ENCODE results near the gene MAF. TPM values are rescaled to one million over a fixed set of nuclear protein-coding genes. Genes with fewer than 3 reads are reported as not detected.

Gene MAF
- total and polyA plus RNA-seq, 9 of the 15 experiments (the other 6 are each of a cell fraction or from before 2014, with no cell fraction given): 0.01 to 0.18 TPM; not detected in 7

DNA sequence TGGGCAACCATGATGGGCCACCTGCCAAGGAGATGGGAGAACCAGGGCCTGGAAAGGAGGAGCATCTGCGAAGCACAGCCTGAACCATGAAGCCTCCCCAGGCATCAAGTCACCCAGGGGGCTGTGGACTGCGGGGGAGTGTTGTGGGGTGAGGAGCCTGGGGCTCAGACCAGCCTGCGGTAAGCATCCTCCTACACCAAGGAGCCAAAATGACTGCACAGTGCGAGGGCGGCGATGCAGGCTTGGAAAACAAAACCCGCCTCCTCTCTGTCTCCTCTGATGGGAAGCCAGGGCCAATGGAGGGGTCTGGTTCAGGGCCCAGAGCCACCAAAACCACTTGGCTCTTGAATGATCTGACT is 18.1 kb upstream of the MAF start:
- ChIA-PET POLR2A (no interaction called here), CTCF (ENCODE audit: low intra/inter-chr PET ratio) (no interaction called here)
- no peak for ATAC-seq
- Histone ChIP-seq H3K79me2 (ENCODE audit: control insufficient read depth, insufficient read depth, low read length) (no peaks in the 10 kb centered on the region), H2AFZ (ENCODE audit: low read depth, low read length) (no peak overlapping the region), H3K4me1 (replicated peaks in 1 of 2; ENCODE audit: control insufficient read depth in 2 of 2, insufficient read depth in 2 of 2, low read length in 2 of 2) (no peaks in the 10 kb centered on the region), H3K36me3 (ENCODE audit: control insufficient read depth, insufficient read depth, low read length) (no peaks in the 10 kb centered on the region), H3K4me3 (no peak overlapping the region), H3K9me1 (ENCODE audit: control insufficient read depth, insufficient read depth, low read length) (no peaks in the 10 kb centered on the region), H3K27me3 (ENCODE audit: control insufficient read depth in 2 of 2, insufficient read depth in 2 of 2, low read length in 2 of 2) (peaks cover 10 to 16% of the 10 kb centered on the region in 2 experiments), H3K27ac (ENCODE audit: extremely low read depth, low read depth, low read length) (no peak overlapping the region), H4K20me1 (replicated peaks; ENCODE audit: control insufficient read depth, insufficient read depth, low read length) (no peaks in the 10 kb centered on the region), H3K9ac (ENCODE audit: insufficient read depth in 1 of 2, low read depth in 2 of 2, low read length in 2 of 2) (no peak overlapping the region), H3K9me3 (replicated peaks; ENCODE audit: control insufficient read depth, insufficient read depth, low read depth, low read length) (no peaks in the 10 kb centered on the region), H3K4me2 (ENCODE audit: insufficient read depth, low read length) (no peak overlapping the region)
- DNase-seq (ENCODE audit: extremely low read depth in 1 of 4, low spot score in 3 of 4): no peak
- FAIRE-seq: no peak
- BruUV-seq (replicated peaks): no TSS peak
- TF ChIP-seq, protein P1, sequence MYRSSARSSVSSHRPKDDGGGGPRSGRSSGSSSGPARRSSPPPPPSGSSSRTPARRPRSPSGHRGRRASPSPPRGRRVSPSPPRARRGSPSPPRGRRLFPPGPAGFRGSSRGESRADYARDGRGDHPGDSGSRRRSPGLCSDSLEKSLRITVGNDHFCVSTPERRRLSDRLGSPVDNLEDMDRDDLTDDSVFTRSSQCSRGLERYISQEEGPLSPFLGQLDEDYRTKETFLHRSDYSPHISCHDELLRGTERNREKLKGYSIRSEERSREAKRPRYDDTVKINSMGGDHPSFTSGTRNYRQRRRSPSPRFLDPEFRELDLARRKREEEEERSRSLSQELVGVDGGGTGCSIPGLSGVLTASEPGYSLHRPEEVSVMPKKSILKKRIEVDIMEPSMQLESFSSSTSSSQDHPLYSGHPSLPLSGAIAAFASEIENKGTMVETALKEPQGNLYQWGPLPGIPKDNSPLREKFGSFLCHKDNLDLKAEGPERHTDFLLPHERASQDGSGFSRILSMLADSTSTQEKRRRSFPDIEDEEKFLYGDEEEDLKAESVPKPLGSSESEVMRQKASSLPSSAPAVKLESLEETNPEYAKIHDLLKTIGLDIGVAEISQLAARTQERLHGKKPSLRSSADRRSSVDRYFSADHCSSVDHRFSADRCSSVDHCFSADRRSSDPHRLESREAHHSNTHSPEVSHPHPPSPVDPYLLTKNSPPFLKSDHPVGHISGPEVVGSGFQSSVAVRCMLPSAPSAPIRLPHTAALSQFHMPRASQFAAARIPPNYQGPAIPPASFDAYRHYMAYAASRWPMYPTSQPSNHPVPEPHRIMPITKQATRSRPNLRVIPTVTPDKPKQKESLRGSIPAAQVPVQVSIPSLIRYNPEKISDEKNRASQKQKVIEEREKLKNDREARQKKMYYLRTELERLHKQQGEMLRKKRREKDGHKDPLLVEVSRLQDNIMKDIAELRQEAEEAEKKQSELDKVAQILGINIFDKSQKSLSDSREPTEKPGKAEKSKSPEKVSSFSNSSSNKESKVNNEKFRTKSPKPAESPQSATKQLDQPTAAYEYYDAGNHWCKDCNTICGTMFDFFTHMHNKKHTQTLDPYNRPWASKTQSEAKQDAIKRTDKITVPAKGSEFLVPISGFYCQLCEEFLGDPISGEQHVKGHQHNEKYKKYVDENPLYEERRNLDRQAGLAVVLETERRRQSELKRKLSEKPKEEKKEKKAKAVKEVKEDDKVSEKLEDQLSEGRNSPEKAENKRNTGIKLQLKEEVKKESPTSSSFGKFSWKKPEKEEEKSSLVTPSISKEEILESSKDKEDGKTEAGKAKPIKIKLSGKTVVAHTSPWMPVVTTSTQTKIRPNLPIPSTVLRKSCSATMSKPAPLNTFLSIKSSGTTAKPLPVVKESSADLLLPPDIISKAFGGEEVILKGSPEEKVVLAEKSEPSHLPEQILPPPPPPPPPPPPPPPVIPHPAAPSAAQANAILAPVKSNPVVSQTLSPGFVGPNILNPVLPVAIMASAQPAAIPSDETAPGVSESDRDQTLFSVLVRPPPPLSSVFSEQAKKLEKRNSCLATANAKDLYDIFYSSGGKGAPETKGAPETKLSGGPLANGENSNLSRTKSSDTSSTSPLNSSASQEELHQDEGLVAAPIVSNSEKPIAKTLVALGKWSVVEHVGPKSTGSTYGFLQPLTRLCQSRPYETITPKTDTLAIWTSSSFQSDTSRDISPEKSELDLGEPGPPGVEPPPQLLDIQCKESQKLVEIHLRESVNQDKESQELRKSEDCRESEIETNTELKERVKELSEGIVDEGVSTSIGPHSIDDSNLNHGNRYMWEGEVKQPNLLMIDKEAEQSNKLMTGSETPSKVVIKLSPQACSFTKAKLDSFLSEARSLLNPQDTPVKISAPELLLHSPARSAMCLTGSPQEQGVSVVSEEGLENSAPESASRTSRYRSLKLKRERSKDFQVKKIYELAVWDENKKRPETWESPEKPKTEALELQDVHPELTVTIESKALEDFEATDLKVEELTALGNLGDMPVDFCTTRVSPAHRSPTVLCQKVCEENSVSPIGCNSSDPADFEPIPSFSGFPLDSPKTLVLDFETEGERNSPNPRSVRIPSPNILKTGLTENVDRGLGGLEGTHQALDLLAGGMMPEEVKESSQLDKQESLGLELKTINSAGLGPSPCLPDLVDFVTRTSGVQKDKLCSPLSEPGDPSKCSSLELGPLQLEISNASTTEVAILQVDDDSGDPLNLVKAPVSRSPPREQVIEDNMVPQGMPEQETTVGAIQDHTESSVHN (IDR thresholded peaks at IDR 0.05; ENCODE audit: borderline replicate concordance in 1 of 2, low read depth in 1 of 2): no peak
- TF ChIP-seq EGR1 (conservative IDR thresholded peaks at IDR 0.05) (0 out of 2 replicates have a peak, but pooled peaks have one; percentile 9), ZNF77 (CRISPR knock-in tag; IDR thresholded peaks at IDR 0.05) (no peak)
- 3% methylated on average over 7 of the region's 7 CpGs for WGBS (ENCODE audit: insufficient coverage, low coverage, missing lambda C conversion rate)
- intact Hi-C loops (cut with micrococcal nuclease) (no loop called here), in situ Hi-C loops (cut with MboI) (no loop called here)
